HG03196 (cell line): ENCODE measurements around the gene LRRC7.

Experiments used
- ATAC-seq: cut with Tn5 transposase; IDR thresholded peaks from one replicate; pipeline ENCODE4 v1.9.1; 2021; ENCODE audit not compliant: unreplicated experiment

The LRRC7 gene

GRCh38 chr1:70084314-70084915, 516.7 kb downstream of the LRRC7 start:
- no peak for ATAC-seq

GRCh38 chr1:70085521-70085920, 517.8 kb downstream of the LRRC7 start:
- ATAC-seq = no peak

GRCh38 chr1:70086897-70087296, 519.2 kb downstream of the LRRC7 start:
- ATAC-seq = no peak

GRCh38 chr1:70090141-70090540, 522.4 kb downstream of the LRRC7 start:
- no peak for ATAC-seq

- ATAC-seq = no peak
Observed at GRCh38 chr1:70090875-70091274, 523.2 kb downstream of the LRRC7 start.

GRCh38 chr1:70091811-70092210, 524.1 kb downstream of the LRRC7 start:
- no peak for ATAC-seq

- no peak for ATAC-seq
Observed at GRCh38 chr1:70092526-70092925, 524.8 kb downstream of the LRRC7 start.

GRCh38 chr1:70093250-70093975, 525.7 kb downstream of the LRRC7 start:
- no peak for ATAC-seq

GRCh38 chr1:70101231-70101630, 533.5 kb downstream of the LRRC7 start:
- no peak for ATAC-seq

- ATAC-seq = no peak
Observed at GRCh38 chr1:70101774-70102173, 534.1 kb downstream of the LRRC7 start.

GRCh38 chr1:70103770-70104169, 536.0 kb downstream of the LRRC7 start:
- no peak for ATAC-seq

GRCh38 chr1:70109241-70109640, 541.5 kb downstream of the LRRC7 start:
- ATAC-seq = no peak

- no peak for ATAC-seq
Observed at GRCh38 chr1:70112838-70113237, 545.1 kb downstream of the LRRC7 start.

- no peak for ATAC-seq
Observed at GRCh38 chr1:70115315-70115714, 547.6 kb downstream of the LRRC7 start.

- no peak for ATAC-seq
Observed at GRCh38 chr1:70117046-70117445, 549.3 kb downstream of the LRRC7 start.

- no peak for ATAC-seq
Observed at GRCh38 chr1:70134148-70134547, 566.4 kb downstream of the LRRC7 start.

- no peak for ATAC-seq
Observed at GRCh38 chr1:70140343-70140742, 572.6 kb downstream of the LRRC7 start.

GRCh38 chr1:70140894-70141293, 573.2 kb downstream of the LRRC7 start:
- ATAC-seq = no peak

- no peak for ATAC-seq
Observed at GRCh38 chr1:70142075-70142474, 574.4 kb downstream of the LRRC7 start.

- ATAC-seq = no peak
Observed at GRCh38 chr1:70143048-70143659, 575.4 kb downstream of the LRRC7 start.

GRCh38 chr1:70146488-70146887, 578.8 kb downstream of the LRRC7 start:
- no peak for ATAC-seq

GRCh38 chr1:70150444-70150843, 582.7 kb downstream of the LRRC7 start:
- no peak for ATAC-seq
